Islet precursor cell (in vitro differentiated cells): ENCODE measurements around the gene VCL.

ENCODE experiments used
- DNase-seq: peaks from one replicate; pipeline ENCODE4 v3.0.0-alpha.2; 2018

VCL gene

DNA sequence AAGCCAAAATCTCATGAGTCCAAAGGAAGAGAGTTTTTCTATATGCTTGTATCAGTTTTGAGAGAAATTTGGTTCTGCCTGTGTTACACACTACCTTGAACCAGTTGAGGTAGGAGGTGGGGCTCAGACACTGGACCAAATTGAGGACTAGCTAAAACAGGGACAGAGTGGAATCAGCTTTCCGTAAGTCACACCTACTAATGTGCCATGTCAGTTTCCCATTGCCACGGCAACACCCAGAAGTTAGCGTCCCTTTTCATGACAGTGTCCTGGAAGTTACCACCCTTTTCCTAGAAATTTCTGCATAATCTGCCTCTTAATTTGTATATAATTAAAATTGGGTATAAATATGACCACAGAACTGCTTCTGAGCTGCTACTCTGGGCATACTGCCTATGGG is 162.1 kb downstream of the VCL start:
- DNase-seq, result no peak

DNA sequence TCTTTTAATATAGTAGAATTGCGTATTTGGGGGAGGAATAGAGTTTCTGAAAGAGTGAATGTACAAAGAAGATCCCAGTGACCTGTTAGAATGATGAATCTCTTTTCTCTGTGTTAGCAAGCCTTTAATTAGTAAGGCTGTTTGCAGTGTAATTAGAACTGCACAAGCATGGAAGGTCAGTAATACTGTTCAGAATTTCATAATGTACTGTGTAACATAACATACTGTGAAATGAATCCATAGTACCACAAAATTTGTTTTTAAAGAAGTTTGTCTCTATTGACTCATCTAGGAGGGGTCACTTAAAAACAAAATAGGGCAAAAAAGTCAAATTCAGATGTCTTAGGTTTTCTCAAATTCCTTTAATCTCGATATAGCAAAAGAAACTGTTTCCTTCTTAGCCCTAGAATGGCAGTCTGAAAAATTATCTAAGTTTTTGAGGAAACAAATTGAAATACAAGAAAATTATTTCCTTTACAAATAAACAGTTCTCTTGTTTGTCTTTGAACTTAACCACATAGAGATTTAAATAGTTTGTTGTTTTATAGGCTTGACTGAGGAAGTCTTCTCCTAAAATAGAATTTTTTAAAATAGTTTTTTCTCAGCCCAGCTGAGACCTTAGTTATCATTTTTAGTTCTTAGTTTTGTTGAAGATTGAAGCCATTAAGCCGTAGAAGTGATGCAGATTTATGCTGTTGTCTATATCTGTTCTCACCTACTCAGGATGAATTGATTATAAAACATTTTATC is 165.6 kb downstream of the VCL start:
- DNase-seq, result no peak

DNA sequence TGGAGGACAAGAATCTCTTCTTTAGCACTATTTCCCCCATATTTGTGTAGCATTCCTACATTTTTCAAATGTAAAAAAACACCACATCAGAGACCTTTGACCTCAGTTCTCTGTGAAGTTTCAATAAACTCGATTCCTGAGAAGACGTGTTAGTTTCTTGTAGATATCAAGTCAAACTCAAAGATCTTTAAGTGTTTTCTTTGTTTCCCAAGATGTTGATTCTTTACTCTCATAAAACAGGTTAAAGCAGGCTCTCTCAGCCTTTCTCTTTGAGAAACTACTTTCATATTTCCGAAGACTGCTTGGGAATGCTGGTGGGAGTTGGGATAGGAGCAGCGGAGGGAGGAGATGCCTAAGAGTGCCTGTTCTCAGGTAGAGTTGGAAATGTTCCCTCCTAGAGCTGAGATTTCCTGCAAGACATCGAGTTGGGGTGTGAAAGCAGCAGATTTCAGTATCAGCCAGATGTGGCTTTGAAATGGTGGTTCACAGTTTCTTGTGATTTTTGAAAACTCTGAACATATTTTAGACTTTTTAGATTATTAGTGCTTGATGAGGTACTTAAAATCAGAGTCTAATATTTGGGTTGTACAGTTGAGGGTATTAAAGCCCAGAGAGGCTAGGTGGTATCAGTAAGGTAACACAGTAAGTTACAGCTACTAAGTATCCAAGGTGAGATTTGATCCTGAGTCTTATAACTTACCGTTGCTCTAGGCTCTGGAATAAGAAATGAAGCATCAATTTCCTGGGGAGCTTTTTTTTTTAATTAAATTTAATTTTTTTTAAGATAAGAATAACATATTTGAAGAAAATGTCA is 167.0 kb downstream of the VCL start:
- DNase-seq, result no peak

DNA sequence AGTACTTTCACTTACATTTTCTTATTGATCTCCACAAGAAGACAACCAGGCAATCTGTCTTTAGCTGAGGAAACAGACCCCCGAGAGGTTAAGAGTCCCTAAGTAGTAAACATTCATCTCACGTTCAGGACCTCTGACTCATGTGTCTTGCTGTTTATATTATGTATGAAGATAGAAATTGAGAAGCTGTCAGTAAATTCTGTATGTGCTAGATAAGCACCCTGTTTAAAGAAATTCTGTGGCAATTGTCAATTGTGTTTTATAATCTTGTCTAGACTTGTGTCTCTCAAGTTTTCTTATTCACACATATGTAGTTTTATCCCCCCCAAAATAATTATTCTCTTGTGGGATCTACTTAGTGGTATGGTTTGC is 167.6 kb downstream of the VCL start:
- no peak for DNase-seq

DNA sequence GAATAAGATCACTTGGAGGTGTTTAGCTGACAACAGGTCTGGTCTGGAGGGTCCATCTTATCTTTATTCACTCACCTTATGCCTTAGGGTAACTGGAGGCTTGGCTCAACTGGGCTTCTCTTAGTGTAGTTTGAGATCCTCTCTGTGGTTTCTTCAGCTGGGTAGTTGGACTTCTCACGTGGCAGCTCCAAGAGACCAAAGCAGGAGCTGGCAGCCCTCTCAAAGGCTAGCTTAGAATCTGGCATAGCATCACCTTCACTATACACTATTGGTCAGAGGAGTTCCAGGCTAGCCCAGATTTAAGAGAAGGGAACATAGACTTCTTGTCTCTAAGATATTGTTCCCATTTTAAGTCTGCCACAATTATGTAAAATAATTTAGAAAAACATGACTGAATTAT is 169.5 kb downstream of the VCL start:
- no peak for DNase-seq
